H1 (cell line): ENCODE measurements around the gene SLC12A4. TPM values are rescaled to one million over a fixed set of nuclear protein-coding genes. Genes with fewer than 3 reads are reported as not detected.

Experiments
- CTCF ChIA-PET: fragments of 300-600 bp; sonication (Branson Sonifier 250); formaldehyde crosslinking; loops from one replicate; lab custom pipeline; 2021; ENCODE audit not compliant: partially characterized antibody; lab: Charles Lee
- POLR2A ChIA-PET: fragments of 300-600 bp; sonication (Branson Sonifier 250); formaldehyde crosslinking; loops from one replicate; lab custom pipeline; 2021; ENCODE audit warnings: inconsistent platforms; ENCODE audit not compliant: partially characterized antibody; lab: Charles Lee
- DNase-seq, 2 experiments: peaks; one replicate each; pipeline versions ENCODE4 v3.0.0 to v3.0.0-alpha.2; 2010 to 2022; ENCODE audit warnings: low spot score in 2 of 2, low read depth in 1 of 2, mixed read lengths in 1 of 2
- FAIRE-seq: peaks from 2 replicates; lab custom pipeline; 2011; peaks lifted over from hg19 to GRCh38; lab: Jason Lieb, UNC
- H2AFZ ChIP-seq: 2 replicates; pipeline ENCODE4 v1.8.1; 2012; ENCODE audit warnings: low read length, inconsistent platforms
- H2AK5ac ChIP-seq: 2 replicates; pipeline ENCODE4 v1.6.1; 2013; ENCODE audit warnings: low read depth, low read length
- H2BK120ac ChIP-seq: replicated peaks from 2 replicates; pipeline ENCODE3; 2013; ENCODE audit warnings: low read depth, low read length, inconsistent platforms
- H2BK12ac ChIP-seq: 2 replicates; pipeline ENCODE4 v1.6.1; 2013; ENCODE audit warnings: low read depth, low read length
- H2BK15ac ChIP-seq: 2 replicates; pipeline ENCODE4 v1.6.1; 2013; ENCODE audit warnings: low read length
- H2BK20ac ChIP-seq: 2 replicates; pipeline ENCODE4 v1.6.1; 2013; ENCODE audit warnings: low read length
- H2BK5ac ChIP-seq: 2 replicates; pipeline ENCODE4 v1.6.1; 2013; ENCODE audit warnings: low read depth, low read length
- H3K14ac ChIP-seq: 2 replicates; pipeline ENCODE4 v1.6.1; 2013; ENCODE audit warnings: inconsistent platforms; ENCODE audit not compliant: insufficient read length
- H3K18ac ChIP-seq: 2 replicates; pipeline ENCODE4 v1.6.1; 2013; ENCODE audit warnings: low read length; ENCODE audit errors: extremely low read depth
- H3K23ac ChIP-seq: 2 replicates; pipeline ENCODE4 v1.6.1; 2013; ENCODE audit warnings: inconsistent platforms; ENCODE audit not compliant: insufficient read length
- H3K23me2 ChIP-seq: 2 replicates; pipeline ENCODE4 v1.6.1; 2013; ENCODE audit warnings: low read depth, low read length
- H3K27ac ChIP-seq: 2 replicates; pipeline ENCODE4 v1.6.1; 2011; ENCODE audit warnings: low read depth, low read length, inconsistent platforms
- H3K27me3 ChIP-seq, 4 experiments: replicated peaks in 1 of 4; 1 replicate in 1 of 4; 2 replicates in 3 of 4; pipeline versions ENCODE4 v1.6.1 to v1.8.1; 2011 to 2013; ENCODE audit warnings: low read length in 3 of 4, mild to moderate bottlenecking in 3 of 4, inconsistent platforms in 2 of 4, mixed read lengths in 2 of 4, moderate library complexity in 1 of 4; ENCODE audit not compliant: control insufficient read depth in 3 of 4, insufficient read depth in 3 of 4; ENCODE audit errors: extremely low read depth in 1 of 4
- H3K36me3 ChIP-seq, 4 experiments: 2 replicates each; pipeline versions ENCODE4 v1.6.1 to v1.8.1; 2011 to 2013; ENCODE audit warnings: mild to moderate bottlenecking in 4 of 4, low read length in 3 of 4, moderate library complexity in 2 of 4, control low read depth in 1 of 4, inconsistent platforms in 1 of 4; ENCODE audit not compliant: insufficient read depth in 4 of 4, control insufficient read depth in 2 of 4
- H3K4ac ChIP-seq: replicated peaks from 2 replicates; pipeline ENCODE3; 2013; ENCODE audit warnings: low read length, low read depth, mixed read lengths, inconsistent platforms; ENCODE audit not compliant: insufficient read length
- H3K4me1 ChIP-seq, 4 experiments: replicated peaks in 1 of 4; 1 replicate in 1 of 4; 2 replicates in 3 of 4; pipeline versions ENCODE4 v1.6.1 to v1.8.1; 2011 to 2013; ENCODE audit warnings: low read length in 3 of 4, inconsistent platforms in 2 of 4, mixed read lengths in 1 of 4; ENCODE audit not compliant: insufficient read depth in 4 of 4, control insufficient read depth in 3 of 4
- H3K4me2 ChIP-seq, 2 experiments: 2 replicates each; pipeline versions ENCODE4 v1.6.1 to v1.8.1; 2011 to 2013; ENCODE audit warnings: low read depth in 2 of 2, low read length in 2 of 2, control low read depth in 1 of 2, inconsistent platforms in 1 of 2, mild to moderate bottlenecking in 1 of 2; ENCODE audit not compliant: insufficient read depth in 1 of 2
- H3K4me3 ChIP-seq, 4 experiments: fragments of 200-600, 300-600 bp in 1 of 4; sonication (generic), shearing (Covaris generic), sonication (Bioruptor Twin) in 1 of 4; 2 replicates each; pipeline versions ENCODE4 v1.5.1 to v1.8.1; 2011 to 2016; ENCODE audit warnings: low read length in 4 of 4, low read depth in 3 of 4, control low read depth in 2 of 4, inconsistent platforms in 2 of 4, mild to moderate bottlenecking in 2 of 4, mixed read lengths in 1 of 4, moderate library complexity in 1 of 4; ENCODE audit not compliant: insufficient read depth in 2 of 4; ENCODE audit errors: extremely low read depth in 1 of 4
- H3K56ac ChIP-seq: replicated peaks from 2 replicates; pipeline ENCODE3; 2013; ENCODE audit warnings: low read depth, mild to moderate bottlenecking, mixed read lengths, low read length, inconsistent platforms; ENCODE audit not compliant: insufficient read length
- H3K79me1 ChIP-seq: 2 replicates; pipeline ENCODE4 v1.6.1; 2013; ENCODE audit warnings: low read depth, low read length, control low read depth
- H3K79me2 ChIP-seq, 2 experiments: 2 replicates each; pipeline versions ENCODE4 v1.6.1 to v1.8.1; 2012 to 2013; ENCODE audit warnings: low read length in 2 of 2, mild to moderate bottlenecking in 2 of 2, inconsistent platforms in 1 of 2; ENCODE audit not compliant: insufficient read depth in 2 of 2, control insufficient read depth in 1 of 2
- H3K9ac ChIP-seq, 4 experiments: replicated peaks in 1 of 4; 1 replicate in 1 of 4; 2 replicates in 3 of 4; pipeline versions ENCODE4 v1.6.1 to v1.8.1; 2011 to 2013; ENCODE audit warnings: low read depth in 3 of 4, low read length in 3 of 4, control low read depth in 2 of 4, mild to moderate bottlenecking in 2 of 4, moderate library complexity in 2 of 4, inconsistent platforms in 1 of 4; ENCODE audit errors: extremely low read depth in 1 of 4
- H3K9me3 ChIP-seq, 2 experiments: 2 replicates each; pipeline versions ENCODE4 v1.6.1 to v1.8.1; 2012 to 2013; ENCODE audit warnings: mild to moderate bottlenecking in 2 of 2, moderate library complexity in 2 of 2, control low read depth in 1 of 2, inconsistent platforms in 1 of 2, low read depth in 1 of 2, low read length in 1 of 2, mixed read lengths in 1 of 2; ENCODE audit not compliant: insufficient read depth in 2 of 2
- H4K20me1 ChIP-seq, 2 experiments: replicated peaks in 1 of 2; 2 replicates each; pipeline versions ENCODE3 to v1.8.1; 2011 to 2013; ENCODE audit warnings: inconsistent platforms in 2 of 2, low read length in 2 of 2, mild to moderate bottlenecking in 1 of 2; ENCODE audit not compliant: insufficient read depth in 2 of 2, control insufficient read depth in 1 of 2
- H4K5ac ChIP-seq: 2 replicates; pipeline ENCODE4 v1.6.1; 2013; ENCODE audit warnings: low read length, low read depth, mixed read lengths, inconsistent platforms; ENCODE audit not compliant: insufficient read length
- H4K8ac ChIP-seq: 2 replicates; pipeline ENCODE4 v1.8.0; 2013; ENCODE audit warnings: mild to moderate bottlenecking, moderate library complexity, low read length, inconsistent platforms; ENCODE audit not compliant: insufficient read depth; ENCODE audit errors: extremely low read depth
- H4K91ac ChIP-seq: replicated peaks from 2 replicates; pipeline ENCODE3; 2013; ENCODE audit warnings: low read length, mixed read lengths, inconsistent platforms; ENCODE audit not compliant: insufficient read length
- EGR1 ChIP-seq: IDR thresholded peaks from 2 replicates; pipeline ENCODE4 v1.6.1; 2011; ENCODE audit warnings: low read depth, low read length, borderline replicate concordance
- EZH2 ChIP-seq: fragments of 200-600 bp; sonication (generic); IDR thresholded peaks from 2 replicates; pipeline ENCODE4 v1.7.1; 2012; ENCODE audit warnings: low read depth, mild to moderate bottlenecking, moderate library complexity, low read length, inconsistent platforms; ENCODE audit not compliant: severe bottlenecking
- HDAC2 ChIP-seq, 2 experiments: fragments of 300-600 bp in 1 of 2; sonication (generic) in 1 of 2; IDR thresholded peaks; 2 replicates each; pipeline ENCODE4 v1.6.1; 2011 to 2012; ENCODE audit warnings: low read depth in 2 of 2, low read length in 2 of 2, mild to moderate bottlenecking in 2 of 2, moderate library complexity in 2 of 2, borderline replicate concordance in 1 of 2, inconsistent platforms in 1 of 2
- KDM1A ChIP-seq: fragments of 200-600, 300-600 bp; sonication (generic); IDR thresholded peaks from 2 replicates; pipeline ENCODE4 v1.7.1; 2016; ENCODE audit warnings: mild to moderate bottlenecking, low read length, borderline replicate concordance
- RXRA ChIP-seq: IDR thresholded peaks from 2 replicates; pipeline ENCODE4 v1.6.1; 2011; ENCODE audit warnings: low read depth, mild to moderate bottlenecking, low read length, moderate library complexity; ENCODE audit not compliant: insufficient read depth
- SIN3A ChIP-seq, 2 experiments: IDR thresholded peaks in 1 of 2; conservative IDR thresholded peaks in 1 of 2; 2 replicates each; pipeline ENCODE4 v1.6.1; 2011 to 2012; ENCODE audit warnings: low read length in 2 of 2, improper control_type of control experiment in 1 of 2, low read depth in 1 of 2, mild to moderate bottlenecking in 1 of 2
- WGBS, 2 experiments: shearing (Covaris generic) in 1 of 2; methylation state at CpG; one replicate each; pipeline versions ENCODE4 v1.1.6 to v1.1.7; 2013 to 2015; ENCODE audit warnings: low lambda C conversion rate in 2 of 2, mixed read lengths in 2 of 2, inconsistent platforms in 1 of 2, low coverage in 1 of 2, missing lambda C conversion rate in 1 of 2; ENCODE audit not compliant: insufficient replicate concordance in 2 of 2, insufficient coverage in 1 of 2, insufficient read length in 1 of 2; ENCODE audit errors: extremely low coverage in 1 of 2, missing lambda C conversion rate in 1 of 2; 5-methylcytosine and 5-hydroxymethylcytosine counted together
- long read RNA-seq, 2 experiments: library from RNA in 1 of 2; library from capped mRNA in 1 of 2; stranded (forward); transcript quantifications; one replicate each; pipeline ENCODE4 v2.0.0, GENCODE V29; 2021; ENCODE audit warnings: inconsistent platforms in 1 of 2
- polyA minus RNA-seq, 3 experiments: library from RNA; depleted of rRNA, polyadenylated mRNA; stranded (reverse); fragments of >200 nt; gene quantifications; 1 replicate in 2 of 3; 2 replicates in 1 of 3; pipeline ENCODE4 v1.2.3, GENCODE V29; 2011
- polyA plus RNA-seq, 7 experiments: library from polyadenylated mRNA; depleted of rRNA in 3 of 7; stranded (reverse) in 5 of 7; unstranded in 2 of 7; fragments of >200 nt in 5 of 7; fragments of 200-250 nt in 2 of 7; gene quantifications; 1 replicate in 5 of 7; 2 replicates in 1 of 7; 4 replicates in 1 of 7; pipeline versions ENCODE4 v1.2.1 to v1.2.3, GENCODE V29; 2011 to 2013; ENCODE audit warnings: missing spikeins in 2 of 7, mixed read lengths in 2 of 7
- total RNA-seq: library from RNA; stranded (reverse); fragmentation: NEBNext Ultra II Directional; extraction: Animal tissue kit (Norgen Biotek cat#: 25700); gene quantifications from 2 replicates; pipeline ENCODE4 v1.2.1, GENCODE V29; 2021

The SLC12A4 gene
- total RNA-seq, result 41.3 and 46.6 TPM in 2 replicates
- 49.3 and 66.6 TPM in 2 replicates for polyA plus RNA-seq (2011; rRNA removed)
- 35.5 TPM for polyA plus RNA-seq (2011; cell fraction: cytosol; rRNA removed)
- polyA plus RNA-seq (2011; cell fraction: nucleus; rRNA removed), result 195 TPM
- polyA plus RNA-seq (2012, experiment 1 of 2), result 34.9 to 45.5 TPM (median 42.8 TPM) in 4 replicates
- 26.8 TPM for polyA plus RNA-seq (2012, experiment 2 of 2)
- polyA plus RNA-seq (2013, experiment 1 of 2), result 32.1 TPM
- 31.3 TPM for polyA plus RNA-seq (2013, experiment 2 of 2)
- 65.4 and 66.1 TPM in 2 replicates for polyA minus RNA-seq (2011; rRNA and poly(A)+ RNA removed)
- 40.2 TPM for polyA minus RNA-seq (2011; cell fraction: cytosol; rRNA and poly(A)+ RNA removed)
- 80.2 TPM for polyA minus RNA-seq (2011; cell fraction: nucleus; rRNA and poly(A)+ RNA removed)
- long read RNA-seq, experiment 1, full-length matches to known transcripts, result 1 of 11 reads
- long read RNA-seq, experiment 1, partial matches to known transcripts, result 6 of 11 reads
- long read RNA-seq, experiment 1, other reads (novel, unspliced or antisense), result 4 of 11 reads
- long read RNA-seq, experiment 2, result 0 reads

- Histone ChIP-seq H3K79me1 (peaks cover 18% of the 10 kb centered on the region; the same call in 1 of the 2 replicates), H3K27ac (no peak within 1 kb of the TSS), H4K91ac (peak within 1 kb of the TSS; percentile 98), H4K8ac (peak within 1 kb of the TSS; percentile 84), H3K23me2 (peaks cover 7% of the 10 kb centered on the region; the same call in 1 of the 2 replicates), H3K4me2 (peak within 1 kb of the TSS; percentile 75 to 77), H3K36me3 (no peaks in the 10 kb centered on the region), H3K18ac (peak within 1 kb of the TSS; percentile 83), H4K5ac (peak within 1 kb of the TSS; percentile 29), H2BK5ac (peak within 1 kb of the TSS; percentile 75; the same call in 1 of the 2 replicates), H2BK15ac (peak within 1 kb of the TSS; percentile 92; the same call in 1 of the 2 replicates), H3K14ac (no peak within 1 kb of the TSS), H3K79me2 (peaks cover 0 to 4% of the 10 kb centered on the region in 2 experiments; a peak in 2 of 4 replicates), H3K27me3 (no peaks in the 10 kb centered on the region), H3K56ac (peak within 1 kb of the TSS; percentile 70), H2AK5ac (no peak within 1 kb of the TSS), H3K9me3 (no peaks in the 10 kb centered on the region), H3K4ac (peak within 1 kb of the TSS; percentile 15), H3K9ac (peak within 1 kb of the TSS; percentile 2 to 68 (median 26); a peak in 5 of 7 replicates), H3K4me1 (peaks cover 6 to 25% (median 19%) of the 10 kb centered on the region in 4 experiments), H4K20me1 (peaks cover 0 to 16% of the 10 kb centered on the region in 2 experiments), H2AFZ (no peak within 1 kb of the TSS; the same call in 1 of the 2 replicates), H2BK20ac (no peak within 1 kb of the TSS), H2BK120ac (no peak within 1 kb of the TSS), H3K23ac (no peak within 1 kb of the TSS), H3K4me3 (peak within 1 kb of the TSS; percentile 48 to 67 (median 64)), H2BK12ac (peak within 1 kb of the TSS; percentile 80; the same call in 1 of the 2 replicates)
- 9% methylated on average over 29 of the region's 78 CpGs; no CpG with 5 or more reads in 1 of the 2 experiments for WGBS, 2 experiments
- POLR2A ChIA-PET, result interaction anchor here (0.6 to 2.8 kb wide), 7 partner anchors 8 to 82 kb away, joined by 3 to 8 read pairs (median 4); partner anchors contain the start of genes DDX28 and DUS2
- CTCF ChIA-PET, result interaction anchor here (0.6 to 10.9 kb wide), 8 partner anchors 9 to 72 kb away, joined by 3 to 90 read pairs (median 8); partner anchors contain the start of genes DPEP3 and LCAT
- DNase-seq, result peak in 1 of 2 experiments; percentile 88
- no peak for FAIRE-seq
- TF ChIP-seq EZH2 (no peak), SIN3A (conservative IDR thresholded peaks at IDR 0.05 in 1 of 2, IDR thresholded peaks at IDR 0.05 in 1 of 2; ENCODE audit: low read depth in 1 of 2, low read length in 2 of 2) (0 out of 4 replicates have a peak, but pooled peaks of 1 of the 2 experiments have one; percentile 61), HDAC2 (IDR thresholded peaks at IDR 0.05; ENCODE audit: borderline replicate concordance in 1 of 2, low read depth in 2 of 2, low read length in 2 of 2) (peak in 1 of 2 experiments; percentile 69; a peak in 1 of 4 replicates), EGR1 (peak; percentile 49; the same call in 1 of the 2 replicates), RXRA (no peak), KDM1A (peak; percentile 98)
Observed at GRCh38 chr16:67968400-67969253, at the start of gene SLC12A4. TSS of gene SLC12A4 (minus strand) at chr16:67968637. CDS start at chr16:67968553, 84 bp downstream.
